ENCODE results near the gene REV1. TPM values are rescaled to one million over a fixed set of nuclear protein-coding genes. Genes with fewer than 3 reads are reported as not detected.

REV1 gene
- total RNA-seq, 1 donor from 2014 or later, result 55.3 TPM

- Histone ChIP-seq H3K4me1 (no peaks in the 10 kb centered on the region), H3K27ac (no peak overlapping the region), H3K9me3 (no peaks in the 10 kb centered on the region), H3K4me3 (no peak overlapping the region), H3K36me3 (peaks cover 100% of the 10 kb centered on the region), H3K27me3 (no peaks in the 10 kb centered on the region)
- ATAC-seq (no peak), DNase-seq (no peak)
- no peak for TF ChIP-seq CTCF (IDR thresholded peaks at IDR 0.05)
- intact Hi-C loops (cut with DNase I), result no loop called here
Measured at GRCh38 chr2:99401841-99402240, 88.0 kb downstream of the REV1 start.

GRCh38 chr2:99399795-99400194, 90.0 kb downstream of the REV1 start:
- Histone ChIP-seq H3K9me3 (no peaks in the 10 kb centered on the region), H3K36me3 (peaks cover 100% of the 10 kb centered on the region), H3K4me1 (no peaks in the 10 kb centered on the region), H3K27ac (no peak overlapping the region), H3K27me3 (no peaks in the 10 kb centered on the region), H3K4me3 (no peak overlapping the region)
- ATAC-seq (no peak), DNase-seq (no peak)
- intact Hi-C loops (cut with DNase I), result no loop called here
- no peak for TF ChIP-seq CTCF (IDR thresholded peaks at IDR 0.05)

- peaks cover 100% of the 10 kb centered on the region for H3K36me3 ChIP-seq
- no peak overlapping the region for H3K27ac ChIP-seq
- ATAC-seq (no peak), DNase-seq (no peak)
- TF ChIP-seq CTCF (IDR thresholded peaks at IDR 0.05), result no peak
- no peak overlapping the region for H3K4me3 ChIP-seq
- H3K9me3 ChIP-seq, result no peaks in the 10 kb centered on the region
- H3K27me3 ChIP-seq, result no peaks in the 10 kb centered on the region
- no peaks in the 10 kb centered on the region for H3K4me1 ChIP-seq
- intact Hi-C loops (cut with DNase I), result no loop called here
Measured at GRCh38 chr2:99399063-99399462, 90.8 kb downstream of the REV1 start.

GRCh38 chr2:99398303-99398702, 91.5 kb downstream of the REV1 start:
- Histone ChIP-seq H3K4me1 (no peaks in the 10 kb centered on the region), H3K27ac (no peak overlapping the region), H3K9me3 (no peaks in the 10 kb centered on the region), H3K36me3 (peaks cover 100% of the 10 kb centered on the region), H3K4me3 (no peak overlapping the region), H3K27me3 (no peaks in the 10 kb centered on the region)
- no peak for TF ChIP-seq CTCF (IDR thresholded peaks at IDR 0.05)
- ATAC-seq (no peak), DNase-seq (no peak)
- intact Hi-C loops (cut with DNase I), result no loop called here

GRCh38 chr2:99397266-99397920, 92.4 kb downstream of the REV1 start:
- Histone ChIP-seq H3K4me3 (no peak overlapping the region), H3K27me3 (no peaks in the 10 kb centered on the region), H3K9me3 (no peaks in the 10 kb centered on the region), H3K36me3 (peaks cover 100% of the 10 kb centered on the region), H3K4me1 (no peaks in the 10 kb centered on the region), H3K27ac (no peak overlapping the region)
- ATAC-seq, result no peak
- intact Hi-C loops (cut with DNase I), result no loop called here
- no peak for DNase-seq
- no peak for TF ChIP-seq CTCF (IDR thresholded peaks at IDR 0.05)

Data from upper lobe of right lung (tissue), 1 donor.